GM12892 (cell line): ENCODE data around the gene RAB14.

Experiments used
- POLR2A ChIP-seq: IDR thresholded peaks from 2 replicates; pipeline ENCODE4 v1.6.1; 2011; ENCODE audit warnings: low read depth, low read length, control low read depth
- TAF1 ChIP-seq: IDR thresholded peaks from 2 replicates; pipeline ENCODE4 v1.6.1; 2011; ENCODE audit warnings: low read depth, mild to moderate bottlenecking, control low read depth, low read length, borderline replicate concordance

- TF ChIP-seq POLR2A (no peak), TAF1 (no peak)
Measured at GRCh38 chr9:121198512-121199042, 3.1 kb downstream of the RAB14 start.
